NCI-H2227 (cell line): ENCODE results near the gene PPP1R16B.

Experiments used
- DNase-seq: peaks from one replicate; lab custom pipeline; 2025; ENCODE audit not compliant: unreplicated experiment; lab: John Stamatoyannopoulos, UW

PPP1R16B gene

GRCh38 chr20:38961530-38962043 lies 156.1 kb downstream of the PPP1R16B start:
- peak; percentile 44 for DNase-seq

DNA sequence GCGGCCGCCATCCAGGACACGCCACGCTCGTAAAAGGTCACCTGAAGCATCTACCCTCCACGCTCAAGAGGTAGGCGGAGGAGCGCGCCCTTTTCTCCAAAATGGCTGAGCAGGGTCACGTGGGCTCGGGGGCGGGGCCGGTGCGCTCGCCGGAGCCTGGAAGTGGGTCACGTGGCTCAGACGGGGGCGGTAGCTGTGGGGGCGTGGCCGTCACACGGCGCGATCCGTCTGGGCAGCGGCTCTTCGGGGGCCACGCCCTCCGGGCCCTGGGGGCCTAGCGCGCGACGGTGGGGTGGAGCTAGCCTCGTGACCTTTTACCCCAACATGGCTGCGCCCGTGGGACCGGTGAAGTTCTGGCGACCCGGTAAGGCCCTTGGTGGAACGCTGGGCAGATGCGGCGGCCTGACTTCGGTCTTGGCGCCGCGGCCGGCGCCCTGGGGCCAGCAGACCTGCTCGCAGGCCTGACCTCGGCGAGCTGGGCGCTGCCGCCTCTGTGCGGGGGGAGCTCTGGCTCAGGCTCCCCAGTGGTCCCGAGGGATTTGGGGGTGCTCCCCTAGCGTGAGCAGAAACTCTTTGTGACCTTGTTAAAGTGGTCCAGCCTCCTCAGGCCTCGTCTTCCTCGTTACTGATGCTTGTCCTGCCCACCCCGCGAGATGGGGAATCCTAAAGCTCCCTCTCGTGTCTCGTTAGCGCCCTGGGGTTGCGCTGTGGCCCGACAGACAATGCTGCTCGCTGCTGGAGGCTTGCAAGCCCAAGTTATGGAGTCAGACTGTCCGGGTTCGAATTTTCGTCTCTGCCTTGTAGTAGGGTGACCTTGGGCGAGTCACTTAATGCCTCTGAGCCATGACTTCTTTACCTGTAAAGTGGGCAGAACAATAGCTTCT lies 156.8 kb downstream of the PPP1R16B start, which contains the start of gene DHX35:
Gene DHX35, plus strand, starts transcription at position 301 of the 884 bp plus-strand sequence. Its CDS starts 24 bp downstream, at position 325.
- peak; percentile 99 for DNase-seq

GRCh38 chr20:38962928-38963401 lies 157.5 kb downstream of the PPP1R16B start:
- no peak for DNase-seq

DNA sequence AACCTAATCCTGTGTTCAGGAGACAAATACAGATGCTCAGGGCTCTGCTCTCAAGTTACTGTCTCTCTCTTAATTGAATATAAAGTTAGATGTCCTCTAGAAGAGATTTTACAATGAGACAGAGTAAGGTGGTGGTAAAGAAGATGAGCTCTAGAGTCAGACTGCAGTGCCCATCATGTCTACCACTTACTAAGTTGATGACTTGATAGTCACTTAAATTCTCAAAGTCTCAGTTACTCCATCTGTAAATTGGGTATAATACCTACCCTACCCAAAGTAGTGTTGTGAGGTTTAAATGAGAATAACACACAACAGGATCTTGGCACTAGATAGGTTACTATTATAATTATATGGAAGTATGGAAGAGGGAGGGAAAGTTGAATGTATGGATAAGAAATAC lies 158.2 kb downstream of the PPP1R16B start:
- DNase-seq, result no peak

GRCh38 chr20:38965264-38965663 lies 159.8 kb downstream of the PPP1R16B start:
- DNase-seq, result no peak

GRCh38 chr20:38968090-38968489 lies 162.6 kb downstream of the PPP1R16B start:
- no peak for DNase-seq

GRCh38 chr20:38969708-38970107 lies 164.2 kb downstream of the PPP1R16B start:
- DNase-seq, result no peak

DNA sequence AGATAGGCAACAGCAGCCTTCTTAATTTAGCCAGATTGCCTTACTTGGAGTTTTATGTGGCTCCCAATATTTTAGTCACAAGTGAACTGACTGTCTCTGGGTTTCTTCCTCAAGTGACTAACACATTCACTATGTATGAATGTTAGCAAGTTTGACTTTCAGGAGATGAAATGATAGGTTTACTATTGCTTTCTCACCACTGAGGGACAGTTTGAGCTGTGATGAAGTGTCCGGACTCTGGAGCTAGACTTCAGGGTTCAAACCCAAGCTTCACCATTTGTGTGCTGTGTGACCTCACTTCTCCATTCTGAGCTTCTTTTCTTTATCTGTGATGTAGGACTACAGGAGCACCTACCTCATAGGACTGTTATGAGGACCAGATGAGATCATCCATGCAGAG lies 164.8 kb downstream of the PPP1R16B start:
- DNase-seq, result no peak
